NK-92 treated with Interleukin-12 subunit alpha and Interleukin-12 subunit beta, amount 100 ng/mL, for 24 hours (cell line): ENCODE measurements around the gene KIF2C.
A peak's percentile ranks its signal among the peaks of the same experiment; 100 is the strongest.
"Not testable (repeated sequence)": the region's sequence is repeated elsewhere in the genome, so short reads cannot be mapped to it uniquely, and the experiment has no call there.

Experiments
- DNase-seq: peaks from one replicate; lab custom pipeline; 2025; lab: John Stamatoyannopoulos, UW

The KIF2C gene

DNA sequence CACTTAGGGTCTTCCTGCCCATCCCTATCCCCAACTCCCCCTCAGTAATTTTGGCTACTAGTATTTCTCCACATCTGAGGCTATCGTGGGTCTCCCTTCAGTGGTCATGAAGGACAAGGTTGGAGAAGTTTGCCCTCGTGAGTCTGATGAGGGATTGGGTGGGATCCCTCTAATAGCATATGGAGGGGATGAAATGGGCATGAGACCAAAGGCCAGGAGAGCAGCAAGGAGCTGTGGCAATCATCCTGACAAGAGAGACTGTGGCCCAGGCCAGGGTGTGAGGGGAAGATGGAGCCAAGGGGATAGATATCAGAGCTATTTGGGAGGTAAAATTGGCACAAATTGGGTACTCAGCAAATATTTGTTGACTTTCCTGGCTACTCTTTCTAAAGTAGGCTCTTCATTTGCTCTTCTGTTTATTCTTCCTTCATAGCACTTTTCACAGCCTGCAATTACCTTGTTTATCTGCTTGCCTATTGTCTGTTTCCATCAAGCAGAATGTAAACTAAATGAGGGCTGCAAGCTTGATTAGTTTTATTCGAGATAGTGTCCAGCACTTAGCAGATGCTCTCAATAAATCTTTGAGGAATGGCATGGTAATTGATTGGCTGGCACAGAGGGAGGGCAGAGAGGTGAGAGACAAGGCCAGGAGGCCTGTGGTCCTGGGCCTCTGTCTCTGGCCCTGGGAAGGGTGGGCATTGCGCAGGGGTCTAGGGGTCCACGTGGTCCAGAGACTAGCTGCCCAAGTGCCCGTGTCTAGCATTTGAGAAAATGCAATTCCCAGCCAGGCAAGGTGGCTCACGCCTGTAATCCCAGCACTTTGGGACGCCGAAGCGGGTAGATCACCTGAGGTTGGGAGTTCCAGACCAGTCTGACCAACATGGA, 59.1 kb downstream of the KIF2C start:
- DNase-seq, result no peak

- peak; percentile 98 for DNase-seq
These were observed 60.3 kb downstream of the KIF2C start, which contains the start of gene PLK3 for GRCh38 chr1:44799770-44800584. PLK3 (plus strand) TSS chr1:44800377; CDS start chr1:44800464, 87 bp downstream.

- DNase-seq, result no peak
These were observed 62.1 kb downstream of the KIF2C start for GRCh38 chr1:44801491-44802305.

DNA sequence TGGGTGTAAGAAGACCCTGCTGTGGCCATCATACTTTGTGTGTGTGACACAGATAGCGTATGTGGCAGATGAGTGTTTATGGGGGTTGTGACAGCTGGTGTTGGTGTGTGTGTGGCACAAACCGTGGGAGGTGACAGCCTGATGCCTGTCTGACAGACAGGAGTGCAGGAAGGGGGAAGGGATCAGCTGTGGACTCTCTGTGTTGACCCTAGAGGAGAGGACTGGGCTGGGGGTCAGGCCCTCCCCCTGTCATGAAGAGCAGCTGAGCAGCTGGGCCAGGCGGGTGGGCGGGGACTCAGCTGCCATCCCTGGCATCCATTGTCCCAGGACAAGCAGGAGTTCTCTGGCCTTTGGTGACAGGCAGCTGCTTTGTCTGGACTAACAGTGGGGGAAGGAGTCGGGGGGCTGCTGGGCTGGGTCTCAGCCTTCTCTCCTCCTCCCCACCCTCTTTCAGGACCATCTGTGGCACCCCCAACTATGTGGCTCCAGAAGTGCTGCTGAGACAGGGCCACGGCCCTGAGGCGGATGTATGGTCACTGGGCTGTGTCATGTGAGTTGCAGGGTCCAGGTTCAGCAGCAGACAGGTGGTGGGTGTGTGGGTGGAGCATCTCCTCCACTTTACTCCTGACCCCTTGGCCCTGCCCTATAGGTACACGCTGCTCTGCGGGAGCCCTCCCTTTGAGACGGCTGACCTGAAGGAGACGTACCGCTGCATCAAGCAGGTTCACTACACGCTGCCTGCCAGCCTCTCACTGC, 62.8 kb downstream of the KIF2C start:
- DNase-seq, result no peak

DNA sequence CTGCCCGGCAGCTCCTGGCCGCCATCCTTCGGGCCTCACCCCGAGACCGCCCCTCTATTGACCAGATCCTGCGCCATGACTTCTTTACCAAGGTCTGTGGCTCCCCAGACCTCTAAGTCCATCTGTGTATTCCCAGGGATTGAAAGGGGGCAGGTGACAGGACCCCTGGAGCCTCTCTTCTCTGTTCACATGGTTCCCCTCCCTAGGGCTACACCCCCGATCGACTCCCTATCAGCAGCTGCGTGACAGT, 63.4 kb downstream of the KIF2C start:
- no peak for DNase-seq

- no peak for DNase-seq
These were observed 63.9 kb downstream of the KIF2C start for GRCh38 chr1:44803312-44804095.

DNA sequence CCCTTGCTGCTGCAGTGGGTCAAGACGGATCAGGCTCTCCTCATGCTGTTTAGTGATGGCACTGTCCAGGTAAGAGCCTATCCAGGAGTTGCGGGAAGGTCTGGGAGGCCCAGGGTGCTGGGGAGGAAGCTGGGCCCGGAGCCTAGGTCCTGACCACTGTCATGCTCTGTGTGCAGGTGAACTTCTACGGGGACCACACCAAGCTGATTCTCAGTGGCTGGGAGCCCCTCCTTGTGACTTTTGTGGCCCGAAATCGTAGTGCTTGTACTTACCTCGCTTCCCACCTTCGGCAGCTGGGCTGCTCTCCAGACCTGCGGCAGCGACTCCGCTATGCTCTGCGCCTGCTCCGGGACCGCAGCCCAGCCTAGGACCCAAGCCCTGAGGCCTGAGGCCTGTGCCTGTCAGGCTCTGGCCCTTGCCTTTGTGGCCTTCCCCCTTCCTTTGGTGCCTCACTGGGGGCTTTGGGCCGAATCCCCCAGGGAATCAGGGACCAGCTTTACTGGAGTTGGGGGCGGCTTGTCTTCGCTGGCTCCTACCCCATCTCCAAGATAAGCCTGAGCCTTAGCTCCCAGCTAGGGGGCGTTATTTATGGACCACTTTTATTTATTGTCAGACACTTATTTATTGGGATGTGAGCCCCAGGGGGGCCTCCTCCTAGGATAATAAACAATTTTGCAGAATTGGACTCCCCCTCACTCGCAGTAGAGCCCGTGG, 65.8 kb downstream of the KIF2C start:
- DNase-seq, result no peak

GRCh38 chr1:44806025-44806703, 66.5 kb downstream of the KIF2C start:
- DNase-seq, result no peak

- DNase-seq, result no peak
These were observed 67.2 kb downstream of the KIF2C start, which contains the start of gene DYNLT4 for GRCh38 chr1:44806704-44807363. DYNLT4 (minus strand) TSS chr1:44807351; CDS start chr1:44806668, 683 bp downstream.

GRCh38 chr1:44807364-44808062, 67.9 kb downstream of the KIF2C start:
- peak; percentile 31 for DNase-seq

DNA sequence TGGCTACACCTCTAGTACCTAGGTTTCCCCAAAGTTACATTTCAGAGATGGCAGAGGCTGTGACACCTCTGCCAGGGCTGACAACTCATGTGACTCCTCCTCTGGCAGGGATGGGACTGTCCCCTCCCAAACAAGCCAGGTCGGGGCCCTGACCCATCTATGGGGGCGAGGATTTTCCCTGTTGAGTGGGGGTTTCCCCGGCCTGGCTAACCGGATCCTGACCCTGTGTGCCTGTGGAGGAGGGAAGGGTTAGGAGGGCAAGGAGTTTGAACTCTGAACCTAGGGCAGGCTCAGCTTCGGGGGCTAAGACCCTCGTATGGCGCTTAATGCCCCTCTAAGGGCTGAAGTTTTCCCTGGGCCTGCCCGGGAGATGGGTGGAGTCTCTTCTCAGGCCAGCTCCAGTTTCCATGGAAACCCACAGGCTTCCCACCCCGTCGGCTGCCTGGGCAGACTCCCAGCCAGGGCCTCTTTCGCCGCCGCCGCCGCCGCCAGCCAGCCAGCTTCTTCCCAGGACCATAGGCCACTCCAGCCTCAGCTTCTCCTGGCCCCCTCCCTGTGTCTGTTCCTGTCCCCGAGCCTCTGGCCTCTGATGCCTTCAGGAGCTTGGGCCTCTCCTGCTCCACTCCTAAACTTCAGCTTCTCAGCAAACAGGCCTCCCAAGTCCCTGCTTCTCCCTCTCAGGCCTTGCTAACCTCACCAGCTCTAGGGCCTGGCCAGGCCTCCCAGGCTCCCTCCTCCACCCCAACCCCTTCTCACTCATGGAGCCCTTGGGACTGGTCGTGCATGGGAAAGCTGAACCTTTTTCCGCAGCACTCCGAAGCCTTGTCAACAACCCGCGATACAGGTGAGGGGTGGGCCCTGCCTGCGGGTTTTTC, 68.7 kb downstream of the KIF2C start, which contains the start of gene BTBD19:
BTBD19 (plus strand) TSS at position 461 of the 875 bp plus-strand sequence; CDS start at position 759, 298 bp downstream.
- no peak for DNase-seq

DNA sequence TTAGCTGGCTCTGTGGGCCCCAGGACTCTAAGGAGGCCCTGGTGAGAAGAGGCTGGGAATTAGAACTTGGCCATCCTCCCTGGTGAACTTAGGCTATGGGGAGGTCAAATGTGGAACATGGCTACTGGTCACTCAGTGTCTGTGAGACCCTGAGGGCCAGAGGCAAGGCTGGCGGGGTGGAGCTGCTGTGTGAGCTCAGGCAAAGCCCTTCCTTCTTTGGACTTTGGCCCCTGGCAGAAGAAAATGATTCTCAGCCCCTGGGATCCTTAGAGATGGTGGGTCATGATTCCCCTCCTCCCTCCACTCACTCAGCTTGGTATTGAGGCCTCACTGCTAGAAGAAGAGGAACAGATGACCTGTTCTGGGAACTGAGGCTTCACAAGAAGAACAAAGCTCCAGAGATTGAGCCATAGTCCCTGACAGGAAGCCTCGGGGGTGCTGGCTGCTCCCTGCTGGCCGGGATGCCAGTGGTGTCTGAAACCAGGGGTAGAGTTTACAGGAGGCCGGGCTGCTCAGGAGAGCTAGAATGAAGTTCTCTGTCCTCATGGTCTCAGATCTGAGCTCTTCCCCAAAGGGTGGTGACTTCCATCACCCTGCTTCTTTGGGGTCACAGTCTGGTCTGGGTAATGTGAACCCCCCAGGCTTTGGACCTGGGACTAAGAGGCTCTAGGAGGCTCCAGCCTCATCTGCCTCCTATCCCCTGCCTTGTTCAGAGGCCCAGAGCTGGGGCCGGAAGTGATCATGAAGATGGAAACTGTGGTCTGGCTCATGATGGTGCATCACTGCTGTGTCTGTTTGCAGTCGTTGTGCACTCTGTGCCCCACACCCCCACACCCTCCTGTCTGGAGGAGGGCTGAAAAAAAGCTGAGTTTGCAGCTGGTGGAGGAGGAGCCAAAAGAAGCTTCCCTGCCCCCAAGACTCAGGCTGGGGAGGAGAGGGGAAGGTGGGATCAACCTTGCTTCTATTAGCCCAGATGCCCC, 69.6 kb downstream of the KIF2C start:
- peak; percentile 77 for DNase-seq

- no peak for DNase-seq
These were observed 70.6 kb downstream of the KIF2C start for GRCh38 chr1:44810101-44810761.

- not testable (repeated sequence) for DNase-seq
These were observed 71.1 kb downstream of the KIF2C start for GRCh38 chr1:44810762-44811105.

GRCh38 chr1:44811234-44811633, 71.6 kb downstream of the KIF2C start:
- no peak for DNase-seq
